ENCODE results near the gene KIF3B.
"Not testable (repeated sequence)": the region's sequence is repeated elsewhere in the genome, so short reads cannot be mapped to it uniquely, and the experiment has no call there.

The KIF3B gene

GRCh38 chr20:32289661-32290431, 12.4 kb downstream of the KIF3B start:
- FAIRE-seq (no peak), DNase-seq (ENCODE audit: extremely low spot score, insufficient read length, low read depth) (no peak)

- FAIRE-seq (no peak), DNase-seq (ENCODE audit: extremely low spot score, insufficient read length, low read depth) (no peak)
Observed at GRCh38 chr20:32291166-32291565, 13.7 kb downstream of the KIF3B start.

- DNase-seq (ENCODE audit: extremely low spot score, insufficient read length, low read depth): no peak
- no peak for FAIRE-seq
Observed at GRCh38 chr20:32292548-32292947, 15.1 kb downstream of the KIF3B start.

- FAIRE-seq (no peak), DNase-seq (ENCODE audit: extremely low spot score, insufficient read length, low read depth) (no peak)
Observed at GRCh38 chr20:32294071-32294470, 16.6 kb downstream of the KIF3B start.

- FAIRE-seq (no peak), DNase-seq (ENCODE audit: extremely low spot score, insufficient read length, low read depth) (no peak)
Observed at GRCh38 chr20:32296412-32296811, 19.0 kb downstream of the KIF3B start.

- FAIRE-seq (no peak), DNase-seq (ENCODE audit: extremely low spot score, insufficient read length, low read depth) (no peak)
Observed at GRCh38 chr20:32296819-32297420, 19.5 kb downstream of the KIF3B start.

GRCh38 chr20:32297439-32297838, 20.0 kb downstream of the KIF3B start:
- FAIRE-seq: no peak
- DNase-seq (ENCODE audit: extremely low spot score, insufficient read length, low read depth): no peak

- DNase-seq (ENCODE audit: extremely low spot score, insufficient read length, low read depth) (no peak), FAIRE-seq (no peak)
Observed at GRCh38 chr20:32300647-32301046, 23.2 kb downstream of the KIF3B start.

- DNase-seq (ENCODE audit: extremely low spot score, insufficient read length, low read depth) (no peak), FAIRE-seq (no peak)
Observed at GRCh38 chr20:32301719-32302506, 24.5 kb downstream of the KIF3B start.

GRCh38 chr20:32302507-32302872, 25.0 kb downstream of the KIF3B start:
- no peak for DNase-seq (ENCODE audit: extremely low spot score, insufficient read length, low read depth)
- FAIRE-seq: no peak

GRCh38 chr20:32304131-32304746, 26.8 kb downstream of the KIF3B start:
- DNase-seq (ENCODE audit: extremely low spot score, insufficient read length, low read depth) (no peak), FAIRE-seq (no peak)

- no peak for DNase-seq (ENCODE audit: extremely low spot score, insufficient read length, low read depth)
- FAIRE-seq: no peak
Observed at GRCh38 chr20:32312718-32313424, 35.4 kb downstream of the KIF3B start.

- FAIRE-seq (no peak), DNase-seq (ENCODE audit: extremely low spot score, insufficient read length, low read depth) (no peak)
Observed at GRCh38 chr20:32314768-32315167, 37.3 kb downstream of the KIF3B start.

- DNase-seq (ENCODE audit: extremely low spot score, insufficient read length, low read depth) (no peak), FAIRE-seq (no peak)
Observed at GRCh38 chr20:32315399-32315798, 37.9 kb downstream of the KIF3B start.

- DNase-seq (ENCODE audit: extremely low spot score, insufficient read length, low read depth): no peak
- no peak for FAIRE-seq
Observed at GRCh38 chr20:32315891-32316290, 38.4 kb downstream of the KIF3B start.

GRCh38 chr20:32316667-32317066, 39.2 kb downstream of the KIF3B start:
- no peak for FAIRE-seq
- no peak for DNase-seq (ENCODE audit: extremely low spot score, insufficient read length, low read depth)

- FAIRE-seq: no peak
- no peak for DNase-seq (ENCODE audit: extremely low spot score, insufficient read length, low read depth)
Observed at GRCh38 chr20:32319100-32319499, 41.6 kb downstream of the KIF3B start.

GRCh38 chr20:32320305-32320704, 42.9 kb downstream of the KIF3B start:
- no peak for DNase-seq (ENCODE audit: extremely low spot score, insufficient read length, low read depth)

GRCh38 chr20:32321390-32321789, 43.9 kb downstream of the KIF3B start:
- FAIRE-seq (no peak), DNase-seq (ENCODE audit: extremely low spot score, insufficient read length, low read depth) (no peak)

More at GRCh38 chr20:32320305-32320704, 42.9 kb downstream of the KIF3B start:
- no peak for FAIRE-seq

GRCh38 chr20:32322260-32322659, 44.8 kb downstream of the KIF3B start:
- not testable (repeated sequence) for FAIRE-seq; DNase-seq (ENCODE audit: extremely low spot score, insufficient read length, low read depth)
